ENCODE data around the gene DISC1. TPM values are rescaled to one million over a fixed set of nuclear protein-coding genes. Genes with fewer than 3 reads are reported as not detected.

DISC1 gene
- total and polyA plus RNA-seq, 2 of the 13 experiments (the other 11 are each of a cell fraction or from before 2014, with no cell fraction given), result 4.2 to 4.6 TPM

- TF ChIP-seq, protein P1, sequence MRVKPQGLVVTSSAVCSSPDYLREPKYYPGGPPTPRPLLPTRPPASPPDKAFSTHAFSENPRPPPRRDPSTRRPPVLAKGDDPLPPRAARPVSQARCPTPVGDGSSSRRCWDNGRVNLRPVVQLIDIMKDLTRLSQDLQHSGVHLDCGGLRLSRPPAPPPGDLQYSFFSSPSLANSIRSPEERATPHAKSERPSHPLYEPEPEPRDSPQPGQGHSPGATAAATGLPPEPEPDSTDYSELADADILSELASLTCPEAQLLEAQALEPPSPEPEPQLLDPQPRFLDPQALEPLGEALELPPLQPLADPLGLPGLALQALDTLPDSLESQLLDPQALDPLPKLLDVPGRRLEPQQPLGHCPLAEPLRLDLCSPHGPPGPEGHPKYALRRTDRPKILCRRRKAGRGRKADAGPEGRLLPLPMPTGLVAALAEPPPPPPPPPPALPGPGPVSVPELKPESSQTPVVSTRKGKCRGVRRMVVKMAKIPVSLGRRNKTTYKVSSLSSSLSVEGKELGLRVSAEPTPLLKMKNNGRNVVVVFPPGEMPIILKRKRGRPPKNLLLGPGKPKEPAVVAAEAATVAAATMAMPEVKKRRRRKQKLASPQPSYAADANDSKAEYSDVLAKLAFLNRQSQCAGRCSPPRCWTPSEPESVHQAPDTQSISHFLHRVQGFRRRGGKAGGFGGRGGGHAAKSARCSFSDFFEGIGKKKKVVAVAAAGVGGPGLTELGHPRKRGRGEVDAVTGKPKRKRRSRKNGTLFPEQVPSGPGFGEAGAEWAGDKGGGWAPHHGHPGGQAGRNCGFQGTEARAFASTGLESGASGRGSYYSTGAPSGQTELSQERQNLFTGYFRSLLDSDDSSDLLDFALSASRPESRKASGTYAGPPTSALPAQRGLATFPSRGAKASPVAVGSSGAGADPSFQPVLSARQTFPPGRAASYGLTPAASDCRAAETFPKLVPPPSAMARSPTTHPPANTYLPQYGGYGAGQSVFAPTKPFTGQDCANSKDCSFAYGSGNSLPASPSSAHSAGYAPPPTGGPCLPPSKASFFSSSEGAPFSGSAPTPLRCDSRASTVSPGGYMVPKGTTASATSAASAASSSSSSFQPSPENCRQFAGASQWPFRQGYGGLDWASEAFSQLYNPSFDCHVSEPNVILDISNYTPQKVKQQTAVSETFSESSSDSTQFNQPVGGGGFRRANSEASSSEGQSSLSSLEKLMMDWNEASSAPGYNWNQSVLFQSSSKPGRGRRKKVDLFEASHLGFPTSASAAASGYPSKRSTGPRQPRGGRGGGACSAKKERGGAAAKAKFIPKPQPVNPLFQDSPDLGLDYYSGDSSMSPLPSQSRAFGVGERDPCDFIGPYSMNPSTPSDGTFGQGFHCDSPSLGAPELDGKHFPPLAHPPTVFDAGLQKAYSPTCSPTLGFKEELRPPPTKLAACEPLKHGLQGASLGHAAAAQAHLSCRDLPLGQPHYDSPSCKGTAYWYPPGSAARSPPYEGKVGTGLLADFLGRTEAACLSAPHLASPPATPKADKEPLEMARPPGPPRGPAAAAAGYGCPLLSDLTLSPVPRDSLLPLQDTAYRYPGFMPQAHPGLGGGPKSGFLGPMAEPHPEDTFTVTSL (CRISPR knock-in tag; IDR thresholded peaks at IDR 0.05; ENCODE audit: borderline replicate concordance), result no peak
- TF ChIP-seq BATF2 (CRISPR knock-in tag; IDR thresholded peaks at IDR 0.05) (no peak), TOE1 (CRISPR knock-in tag; IDR thresholded peaks at IDR 0.05) (no peak), ZNF253 (CRISPR knock-in tag; IDR thresholded peaks at IDR 0.05; ENCODE audit: borderline replicate concordance) (no peak), REL (CRISPR knock-in tag; conservative IDR thresholded peaks at IDR 0.05) (no peak), ATM (IDR thresholded peaks at IDR 0.05; ENCODE audit: borderline replicate concordance) (no peak), REST (IDR thresholded peaks at IDR 0.05; ENCODE audit: borderline replicate concordance in 1 of 2, low read depth in 1 of 2, low read length in 2 of 2) (no peak), ZC3H4 (CRISPR knock-in tag; IDR thresholded peaks at IDR 0.05; ENCODE audit: borderline replicate concordance) (no peak), FOXK1 (CRISPR knock-in tag; IDR thresholded peaks at IDR 0.05; ENCODE audit: borderline replicate concordance, low read depth) (no peak), HDAC6 (IDR thresholded peaks at IDR 0.05; ENCODE audit: low read depth, low read length) (no peak)
Measured at GRCh38 chr1:232066521-232066920, 439.9 kb downstream of the DISC1 start (continued).
